CD4-positive, CD25-positive, alpha-beta regulatory T cell (primary cell): ENCODE measurements around the gene KRT38. TPM values are rescaled to one million over a fixed set of nuclear protein-coding genes. Genes with fewer than 3 reads are reported as not detected.
A peak's percentile ranks its signal among the peaks of the same experiment; 100 is the strongest.
"Not testable (repeated sequence)": the region's sequence is repeated elsewhere in the genome, so short reads cannot be mapped to it uniquely, and the experiment has no call there.

Source experiments
- ATAC-seq, 2 donors: fragments of 150-1000 bp; cut with Tn5 transposase; one replicate each; pipeline ENCODE4 v1.10.0; 2021; ENCODE audit warnings: low read depth in 2 of 2, moderate number of reproducible peaks in 2 of 2, moderate library complexity in 1 of 2
- DNase-seq, 3 donors: peaks; one replicate each; pipeline versions ENCODE4 v3.0.0 to v3.0.0-alpha.2; 2012 to 2022; ENCODE audit warnings: mixed read lengths in 1 of 3
- H3K27ac ChIP-seq: one replicate; pipeline ENCODE4 v1.7.0; 2013; ENCODE audit warnings: mild to moderate bottlenecking, low read length; ENCODE audit not compliant: insufficient read depth, poor library complexity, severe bottlenecking
- H3K27me3 ChIP-seq: one replicate; pipeline ENCODE4 v1.7.0; 2013; ENCODE audit warnings: low read length; ENCODE audit not compliant: control insufficient read depth, insufficient read depth
- H3K36me3 ChIP-seq: one replicate; pipeline ENCODE4 v1.7.0; 2013; ENCODE audit warnings: mild to moderate bottlenecking, low read length, moderate library complexity; ENCODE audit not compliant: control insufficient read depth, insufficient read depth
- H3K4me1 ChIP-seq: 2 replicates; pipeline ENCODE4 v1.7.0; 2013; ENCODE audit warnings: mild to moderate bottlenecking, low read length; ENCODE audit not compliant: insufficient read depth, control insufficient read depth, poor library complexity, severe bottlenecking
- H3K4me3 ChIP-seq: one replicate; pipeline ENCODE4 v1.7.0; 2013; ENCODE audit warnings: low read depth, mild to moderate bottlenecking, low read length, moderate library complexity
- H3K9me3 ChIP-seq, 2 experiments: 1 replicate in 1 of 2; 2 replicates in 1 of 2; pipeline ENCODE4 v1.7.0; 2013; ENCODE audit warnings: low read length in 2 of 2, mild to moderate bottlenecking in 1 of 2, moderate library complexity in 1 of 2; ENCODE audit not compliant: control insufficient read depth in 2 of 2
- H3K27ac Mint-ChIP-seq, 3 donors: one replicate each; pipeline ENCODE4 v1.8.0; 2020 to 2022; ENCODE audit warnings: mild to moderate bottlenecking in 3 of 3, mixed read lengths in 3 of 3, moderate library complexity in 2 of 3
- H3K27me3 Mint-ChIP-seq: one replicate; pipeline ENCODE4 v1.8.0; 2022; ENCODE audit warnings: mild to moderate bottlenecking, mixed read lengths
- H3K36me3 Mint-ChIP-seq: one replicate; pipeline ENCODE4 v1.8.0; 2020; ENCODE audit warnings: mixed read lengths
- H3K4me1 Mint-ChIP-seq, 4 donors: one replicate each; pipeline ENCODE4 v1.8.0; 2020 to 2022; ENCODE audit warnings: mixed read lengths in 4 of 4, mild to moderate bottlenecking in 1 of 4
- H3K4me3 Mint-ChIP-seq, 4 donors: one replicate each; pipeline ENCODE4 v1.8.0; 2020 to 2022; ENCODE audit warnings: mild to moderate bottlenecking in 4 of 4, mixed read lengths in 4 of 4, moderate library complexity in 3 of 4
- H3K9me3 Mint-ChIP-seq, 7 donors: one replicate each; pipeline ENCODE4 v1.8.0; 2020 to 2022; ENCODE audit warnings: mixed read lengths in 7 of 7, mild to moderate bottlenecking in 3 of 7, moderate library complexity in 2 of 7
- polyA plus RNA-seq, 4 donors: library from polyadenylated mRNA; unstranded; fragments of 300-500 nt; fragmentation: Illumina TruSeq; gene quantifications; one replicate each; pipeline ENCODE4 v1.2.3, GENCODE V29; 2021
- total RNA-seq: library from RNA; stranded (reverse); gene quantifications from one replicate; pipeline ENCODE4 v1.2.3, GENCODE V29; 2022

KRT38 gene
- total and polyA plus RNA-seq, 5 donors from 2014 or later = not detected

- H3K4me3 ChIP-seq, H3K9me3 ChIP-seq, H3K27ac Mint-ChIP-seq, H3K9me3 Mint-ChIP-seq, H3K27ac ChIP-seq, DNase-seq, H3K4me1 Mint-ChIP-seq, H3K4me1 ChIP-seq, H3K36me3 Mint-ChIP-seq, H3K36me3 ChIP-seq, H3K4me3 Mint-ChIP-seq, H3K27me3 ChIP-seq, ATAC-seq: not testable (repeated sequence)
- H3K27me3 Mint-ChIP-seq = peaks cover 12% of the 10 kb centered on the region
Observed at GRCh38 chr17:41430376-41430775, 10.4 kb downstream of the KRT38 start.

GRCh38 chr17:41429667-41430066 is 11.1 kb downstream of the KRT38 start:
- Histone ChIP-seq H3K27me3 (peaks cover 3% of the 10 kb centered on the region), H3K36me3 (no peaks in the 10 kb centered on the region), H3K9me3 (no peaks in the 10 kb centered on the region), H3K4me3 (no peak overlapping the region), H3K27ac (no peak overlapping the region), H3K4me1 (no peaks in the 10 kb centered on the region)
- H3K27ac Mint-ChIP-seq = no peak overlapping the region
- ATAC-seq (no peak), DNase-seq (no peak)
- H3K36me3 Mint-ChIP-seq = no peaks in the 10 kb centered on the region
- no peaks in the 10 kb centered on the region for H3K9me3 Mint-ChIP-seq
- peaks cover 12% of the 10 kb centered on the region for H3K27me3 Mint-ChIP-seq
- no peaks in the 10 kb centered on the region for H3K4me1 Mint-ChIP-seq
- no peak overlapping the region for H3K4me3 Mint-ChIP-seq

- H3K27ac ChIP-seq = no peak overlapping the region
- H3K36me3 Mint-ChIP-seq = no peaks in the 10 kb centered on the region
- H3K4me3 Mint-ChIP-seq = no peak overlapping the region
- no peak for ATAC-seq
- no peaks in the 10 kb centered on the region for H3K9me3 ChIP-seq
- no peak overlapping the region for H3K4me3 ChIP-seq
- H3K36me3 ChIP-seq = no peaks in the 10 kb centered on the region
- H3K9me3 Mint-ChIP-seq = no peaks in the 10 kb centered on the region
- no peaks in the 10 kb centered on the region for H3K4me1 Mint-ChIP-seq
- H3K27ac Mint-ChIP-seq = no peak overlapping the region
- peaks cover 12% of the 10 kb centered on the region for H3K27me3 Mint-ChIP-seq
- DNase-seq = no peak
- peaks cover 3% of the 10 kb centered on the region for H3K27me3 ChIP-seq
- H3K4me1 ChIP-seq = no peaks in the 10 kb centered on the region
Observed at GRCh38 chr17:41428591-41429291, 12.0 kb downstream of the KRT38 start.

- ATAC-seq = peak in 1 of 2 donors; percentile 31
- H3K36me3 Mint-ChIP-seq = no peaks in the 10 kb centered on the region
- Histone ChIP-seq H3K4me3 (no peak within 1 kb of the TSS), H3K27ac (no peak within 1 kb of the TSS), H3K36me3 (no peaks in the 10 kb centered on the region), H3K9me3 (no peaks in the 10 kb centered on the region), H3K4me1 (no peaks in the 10 kb centered on the region), H3K27me3 (no peaks in the 10 kb centered on the region)
- no peaks in the 10 kb centered on the region for H3K9me3 Mint-ChIP-seq
- no peak for DNase-seq
- H3K27ac Mint-ChIP-seq = no peak within 1 kb of the TSS
- no peak within 1 kb of the TSS for H3K4me3 Mint-ChIP-seq
- peaks cover 0 to 2% (median 0%) of the 10 kb centered on the region in 4 donors for H3K4me1 Mint-ChIP-seq
- H3K27me3 Mint-ChIP-seq = peaks cover 14% of the 10 kb centered on the region
Observed at GRCh38 chr17:41424111-41424635, 16.6 kb downstream of the KRT38 start, which contains the start of gene KRT37. TSS of gene KRT37 (minus strand) at chr17:41424585. CDS start at chr17:41424523, 62 bp downstream.

- H3K27me3 ChIP-seq, H3K4me1 ChIP-seq, ATAC-seq, H3K9me3 Mint-ChIP-seq, H3K9me3 ChIP-seq, H3K4me3 Mint-ChIP-seq, DNase-seq, H3K4me1 Mint-ChIP-seq, H3K36me3 Mint-ChIP-seq, H3K4me3 ChIP-seq, H3K27ac ChIP-seq, H3K36me3 ChIP-seq, H3K27ac Mint-ChIP-seq: not testable (repeated sequence)
- H3K27me3 Mint-ChIP-seq = peaks cover 14% of the 10 kb centered on the region
Observed at GRCh38 chr17:41422586-41422985, 18.2 kb downstream of the KRT38 start.

- Mint-ChIP-seq H3K4me3 (no peak overlapping the region), H3K36me3 (no peaks in the 10 kb centered on the region), H3K4me1 (peaks cover 0 to 7% (median 3%) of the 10 kb centered on the region in 4 donors), H3K9me3 (peaks cover 0 to 1% (median 0%) of the 10 kb centered on the region in 7 donors), H3K27me3 (peaks cover 6% of the 10 kb centered on the region), H3K27ac (peak overlapping the region in 1 of 3 donors; percentile 54)
- H3K27me3 ChIP-seq = no peaks in the 10 kb centered on the region
- H3K27ac ChIP-seq = no peak overlapping the region
- H3K4me3 ChIP-seq = no peak overlapping the region
- no peaks in the 10 kb centered on the region for H3K36me3 ChIP-seq
- no peak for DNase-seq
- no peaks in the 10 kb centered on the region for H3K9me3 ChIP-seq
- ATAC-seq = no peak
- no peaks in the 10 kb centered on the region for H3K4me1 ChIP-seq
Observed at GRCh38 chr17:41421617-41422016, 19.2 kb downstream of the KRT38 start.

- Histone ChIP-seq H3K9me3 (no peaks in the 10 kb centered on the region), H3K36me3 (no peaks in the 10 kb centered on the region), H3K4me1 (no peaks in the 10 kb centered on the region), H3K27ac (no peak overlapping the region), H3K27me3 (no peaks in the 10 kb centered on the region), H3K4me3 (no peak overlapping the region)
- ATAC-seq = no peak
- Mint-ChIP-seq H3K36me3 (no peaks in the 10 kb centered on the region), H3K27me3 (peaks cover 6% of the 10 kb centered on the region), H3K27ac (peak overlapping the region in 1 of 3 donors; percentile 54), H3K4me1 (peaks cover 0 to 7% (median 3%) of the 10 kb centered on the region in 4 donors), H3K4me3 (no peak overlapping the region), H3K9me3 (peaks cover 0 to 1% (median 0%) of the 10 kb centered on the region in 7 donors)
- DNase-seq = no peak
Observed at GRCh38 chr17:41421116-41421515, 19.7 kb downstream of the KRT38 start.

GRCh38 chr17:41420134-41420533 is 20.6 kb downstream of the KRT38 start:
- H3K27ac Mint-ChIP-seq = no peak overlapping the region
- no peaks in the 10 kb centered on the region for H3K36me3 ChIP-seq
- no peak overlapping the region for H3K4me3 ChIP-seq

More at GRCh38 chr17:41420134-41420533, 20.6 kb downstream of the KRT38 start:
- Histone ChIP-seq H3K4me1 (no peaks in the 10 kb centered on the region), H3K27me3 (no peaks in the 10 kb centered on the region), H3K9me3 (no peaks in the 10 kb centered on the region), H3K27ac (no peak overlapping the region)
- H3K9me3 Mint-ChIP-seq = peaks cover 0 to 1% (median 0%) of the 10 kb centered on the region in 7 donors
- H3K27me3 Mint-ChIP-seq = peaks cover 6% of the 10 kb centered on the region
- H3K4me1 Mint-ChIP-seq = peaks cover 0 to 7% (median 3%) of the 10 kb centered on the region in 4 donors
- no peak overlapping the region for H3K4me3 Mint-ChIP-seq
- ATAC-seq (no peak), DNase-seq (no peak)
- H3K36me3 Mint-ChIP-seq = no peaks in the 10 kb centered on the region
